CD4-positive, alpha-beta T cell (primary cell): ENCODE data around the gene ABLIM2. TPM values are rescaled to one million over a fixed set of nuclear protein-coding genes. Genes with fewer than 3 reads are reported as not detected.

ENCODE experiments used
- ATAC-seq: fragments of 200-7000 bp; cut with Tn5 transposase; one replicate; pipeline ENCODE4 v1.10.0; 2022; ENCODE audit warnings: mild to moderate bottlenecking; ENCODE audit not compliant: poor library complexity
- CTCF ChIA-PET: fragments of 350-600 bp; sonication (Branson Sonifier 250); formaldehyde crosslinking; loops from one replicate; lab custom pipeline; 2021; ENCODE audit warnings: antibody characterized with exemption, inconsistent platforms; lab: Charles Lee
- POLR2A ChIA-PET: fragments of 350-600 bp; sonication (Branson Sonifier 250); formaldehyde crosslinking; loops from one replicate; lab custom pipeline; 2021; ENCODE audit warnings: antibody characterized with exemption, inconsistent platforms; lab: Charles Lee
- DNase-seq, 14 experiments: peaks; one replicate each; pipeline ENCODE4 v3.0.0-alpha.2; 2013 to 2020; ENCODE audit warnings: mixed read lengths in 2 of 14
- H3K27ac ChIP-seq, 2 donors: one replicate each; pipeline versions ENCODE4 v1.5.1 to v1.7.0; 2013; ENCODE audit warnings: low read length in 2 of 2, low read depth in 1 of 2, mild to moderate bottlenecking in 1 of 2
- H3K27me3 ChIP-seq, 2 experiments: 1 replicate in 1 of 2; 2 replicates in 1 of 2; pipeline versions ENCODE4 v1.6.1 to v1.7.0; 2013; ENCODE audit warnings: low read length in 2 of 2, control low read depth in 1 of 2, mild to moderate bottlenecking in 1 of 2, moderate library complexity in 1 of 2; ENCODE audit not compliant: insufficient read depth in 2 of 2, control insufficient read depth in 1 of 2
- H3K36me3 ChIP-seq: one replicate; pipeline ENCODE4 v1.6.1; 2013; ENCODE audit warnings: low read length, control low read depth; ENCODE audit not compliant: insufficient read depth
- H3K4me1 ChIP-seq: one replicate; pipeline ENCODE4 v1.6.1; 2013; ENCODE audit warnings: low read length, control low read depth; ENCODE audit not compliant: insufficient read depth
- H3K4me3 ChIP-seq: one replicate; pipeline ENCODE4 v1.5.1; 2013; ENCODE audit warnings: mild to moderate bottlenecking, low read length, moderate library complexity
- H3K9me3 ChIP-seq, 2 experiments: 1 replicate in 1 of 2; 2 replicates in 1 of 2; pipeline versions ENCODE4 v1.6.1 to v1.7.0; 2013; ENCODE audit warnings: low read length in 2 of 2, mild to moderate bottlenecking in 2 of 2, control low read depth in 1 of 2, moderate library complexity in 1 of 2; ENCODE audit not compliant: control insufficient read depth in 1 of 2, insufficient read depth in 1 of 2
- H3K27ac Mint-ChIP-seq: one replicate; pipeline ENCODE4 v1.8.0; 2020; ENCODE audit warnings: mixed read lengths
- H3K27me3 Mint-ChIP-seq: one replicate; pipeline ENCODE4 v1.8.0; 2021; ENCODE audit warnings: mixed read lengths
- H3K36me3 Mint-ChIP-seq: one replicate; pipeline ENCODE4 v1.8.0; 2021; ENCODE audit warnings: low read depth, mixed read lengths
- H3K4me1 Mint-ChIP-seq: one replicate; pipeline ENCODE4 v1.8.0; 2021; ENCODE audit warnings: low read depth, mixed read lengths
- H3K4me3 Mint-ChIP-seq: one replicate; pipeline ENCODE4 v1.8.0; 2020; ENCODE audit warnings: mild to moderate bottlenecking, mixed read lengths
- H3K9me3 Mint-ChIP-seq: one replicate; pipeline ENCODE4 v1.8.0; 2020; ENCODE audit warnings: mixed read lengths
- intact Hi-C, 2 experiments: fragments of 100-400 bp; cut with DNase I in 1 of 2; cut with micrococcal nuclease in 1 of 2; formaldehyde crosslinking; loops; one replicate each; pipeline versions ENCODE4 v1.15.1 to v1.9.0; 2023 to 2025; cut with DNase I, micrococcal nuclease
- total RNA-seq, 174 experiments: library from RNA in 2 of 174; stranded (reverse) in 2 of 174; gene quantifications; one replicate each; pipeline ENCODE4 v1.2.3 and lab custom pipeline; 2021 to 2026
- TF ChIP-seq, protein P1 (sequence below): fragments of 200-600 bp; IDR thresholded peaks from one replicate; pipeline ENCODE4 v1.8.0; 2022; ENCODE audit warnings: antibody characterized with exemption, mild to moderate bottlenecking

Gene ABLIM2
- total RNA-seq, 2 experiments from 2014 or later = 2.5 to 2.7 TPM

DNA sequence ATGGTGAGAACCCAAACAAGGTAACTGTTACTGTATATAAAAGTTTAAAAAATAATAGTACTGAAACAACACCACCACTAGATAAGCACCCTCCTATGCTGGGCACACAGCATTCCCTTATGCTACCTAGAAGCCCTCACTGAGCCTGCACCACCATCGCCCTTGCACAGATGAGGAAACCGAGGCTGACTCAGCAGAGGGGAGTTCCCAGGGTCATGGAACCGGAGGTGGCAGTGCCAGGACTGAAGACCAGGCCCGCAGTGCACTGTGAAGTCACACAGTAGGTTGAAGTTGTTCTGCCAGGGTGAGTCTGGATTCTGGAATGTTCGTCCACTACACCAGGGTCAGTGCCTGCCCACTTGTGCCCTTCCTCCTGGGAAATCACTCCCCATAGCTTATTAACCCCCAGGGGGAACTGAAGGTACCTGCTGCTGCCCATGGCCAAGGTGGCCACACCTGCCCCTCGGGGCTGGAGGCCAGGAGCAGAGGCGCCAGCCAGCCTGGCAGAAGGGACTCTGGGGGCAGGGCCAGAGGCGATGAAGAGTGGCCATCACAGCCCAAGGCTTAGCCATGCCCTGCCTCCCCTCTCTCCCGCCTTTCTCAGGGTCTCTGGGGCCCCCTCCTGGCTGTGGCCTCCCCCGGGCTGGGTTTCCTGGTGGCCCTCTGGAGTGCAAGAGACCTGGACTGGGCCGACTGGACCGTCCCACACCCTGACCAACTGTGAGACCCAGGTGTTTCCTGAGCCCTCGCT lies 15.1 kb upstream of the ABLIM2 start:
- Histone ChIP-seq H3K27me3 (peaks cover 0 to 9% of the 10 kb centered on the region in 2 experiments), H3K27ac (no peak overlapping the region), H3K36me3 (no peaks in the 10 kb centered on the region), H3K9me3 (peaks cover 5 to 8% of the 10 kb centered on the region in 2 experiments), H3K4me1 (peaks cover 11% of the 10 kb centered on the region), H3K4me3 (no peak overlapping the region)
- H3K27me3 Mint-ChIP-seq = peaks cover 6% of the 10 kb centered on the region
- no peaks in the 10 kb centered on the region for H3K4me1 Mint-ChIP-seq
- H3K4me3 Mint-ChIP-seq = no peak overlapping the region
- H3K27ac Mint-ChIP-seq = no peak overlapping the region
- H3K9me3 Mint-ChIP-seq = no peaks in the 10 kb centered on the region
- TF ChIP-seq, protein P1, sequence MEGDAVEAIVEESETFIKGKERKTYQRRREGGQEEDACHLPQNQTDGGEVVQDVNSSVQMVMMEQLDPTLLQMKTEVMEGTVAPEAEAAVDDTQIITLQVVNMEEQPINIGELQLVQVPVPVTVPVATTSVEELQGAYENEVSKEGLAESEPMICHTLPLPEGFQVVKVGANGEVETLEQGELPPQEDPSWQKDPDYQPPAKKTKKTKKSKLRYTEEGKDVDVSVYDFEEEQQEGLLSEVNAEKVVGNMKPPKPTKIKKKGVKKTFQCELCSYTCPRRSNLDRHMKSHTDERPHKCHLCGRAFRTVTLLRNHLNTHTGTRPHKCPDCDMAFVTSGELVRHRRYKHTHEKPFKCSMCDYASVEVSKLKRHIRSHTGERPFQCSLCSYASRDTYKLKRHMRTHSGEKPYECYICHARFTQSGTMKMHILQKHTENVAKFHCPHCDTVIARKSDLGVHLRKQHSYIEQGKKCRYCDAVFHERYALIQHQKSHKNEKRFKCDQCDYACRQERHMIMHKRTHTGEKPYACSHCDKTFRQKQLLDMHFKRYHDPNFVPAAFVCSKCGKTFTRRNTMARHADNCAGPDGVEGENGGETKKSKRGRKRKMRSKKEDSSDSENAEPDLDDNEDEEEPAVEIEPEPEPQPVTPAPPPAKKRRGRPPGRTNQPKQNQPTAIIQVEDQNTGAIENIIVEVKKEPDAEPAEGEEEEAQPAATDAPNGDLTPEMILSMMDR = no peak
- DNase-seq (no peak), ATAC-seq (no peak)
- no peaks in the 10 kb centered on the region for H3K36me3 Mint-ChIP-seq
- CTCF ChIA-PET = no interaction called here
- POLR2A ChIA-PET = no interaction called here
- intact Hi-C loops = no loop called here

DNA sequence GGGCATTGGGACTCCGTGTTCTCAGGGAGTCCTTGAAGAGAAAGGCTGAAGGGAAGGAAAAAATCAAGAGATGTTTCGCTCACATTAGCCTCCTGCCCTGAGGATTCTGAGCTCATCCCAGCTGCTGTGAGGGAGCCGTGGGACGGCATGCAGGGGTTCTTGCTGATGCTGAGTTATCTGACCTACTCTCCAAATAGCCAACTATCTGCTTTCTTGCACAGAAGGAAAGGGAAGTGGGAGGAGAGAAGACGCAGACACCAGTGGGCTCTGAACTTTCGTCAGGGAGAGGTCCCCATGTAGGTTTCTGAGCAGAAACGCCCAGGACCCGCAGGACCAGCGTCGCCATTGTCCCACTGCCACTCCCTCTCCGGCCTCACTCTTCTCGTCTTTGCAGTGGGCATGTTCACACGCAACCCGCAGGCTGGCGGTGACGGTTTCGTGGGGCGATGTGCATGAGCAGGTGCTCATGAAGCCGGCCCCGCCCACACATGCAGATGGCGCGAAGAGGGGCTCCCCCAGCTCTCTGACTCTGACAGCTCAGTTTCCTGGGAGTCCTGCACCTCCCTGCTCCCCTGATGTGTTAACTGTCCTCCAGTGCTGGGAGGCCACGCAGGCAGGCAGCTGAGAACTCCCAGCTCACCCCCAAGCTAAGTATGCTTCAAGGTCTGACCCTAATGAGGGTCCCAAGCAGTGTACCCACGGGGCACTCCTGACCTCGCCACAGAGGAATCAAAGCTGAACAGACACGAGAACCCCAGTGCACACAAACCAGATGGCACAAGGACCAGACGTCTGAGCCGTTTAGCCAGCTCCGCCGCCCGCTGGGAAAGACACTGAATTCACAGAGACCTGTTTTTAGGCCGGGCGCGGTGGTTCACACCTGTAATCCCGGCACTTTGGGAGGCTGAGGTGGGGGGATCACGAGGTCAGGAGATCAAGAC lies 13.6 kb upstream of the ABLIM2 start:
- ChIA-PET CTCF (no interaction called here), POLR2A (no interaction called here)
- ATAC-seq (no peak), DNase-seq (peak in 1 of 14 experiments; percentile 40)
- H3K9me3 Mint-ChIP-seq = peaks cover 2% of the 10 kb centered on the region
- intact Hi-C loops = no loop called here
- no peaks in the 10 kb centered on the region for H3K36me3 Mint-ChIP-seq
- H3K27ac Mint-ChIP-seq = no peak overlapping the region
- H3K27me3 ChIP-seq = peaks cover 0 to 9% of the 10 kb centered on the region in 2 experiments
- peaks cover 12 to 16% of the 10 kb centered on the region in 2 experiments for H3K9me3 ChIP-seq
- H3K4me1 ChIP-seq = peaks cover 11% of the 10 kb centered on the region
- no peak overlapping the region for H3K4me3 Mint-ChIP-seq
- peaks cover 11% of the 10 kb centered on the region for H3K27me3 Mint-ChIP-seq
- TF ChIP-seq, protein P1 = no peak
- H3K27ac ChIP-seq = no peak overlapping the region
- H3K4me3 ChIP-seq = no peak overlapping the region
- H3K4me1 Mint-ChIP-seq = no peaks in the 10 kb centered on the region
- no peaks in the 10 kb centered on the region for H3K36me3 ChIP-seq

DNA sequence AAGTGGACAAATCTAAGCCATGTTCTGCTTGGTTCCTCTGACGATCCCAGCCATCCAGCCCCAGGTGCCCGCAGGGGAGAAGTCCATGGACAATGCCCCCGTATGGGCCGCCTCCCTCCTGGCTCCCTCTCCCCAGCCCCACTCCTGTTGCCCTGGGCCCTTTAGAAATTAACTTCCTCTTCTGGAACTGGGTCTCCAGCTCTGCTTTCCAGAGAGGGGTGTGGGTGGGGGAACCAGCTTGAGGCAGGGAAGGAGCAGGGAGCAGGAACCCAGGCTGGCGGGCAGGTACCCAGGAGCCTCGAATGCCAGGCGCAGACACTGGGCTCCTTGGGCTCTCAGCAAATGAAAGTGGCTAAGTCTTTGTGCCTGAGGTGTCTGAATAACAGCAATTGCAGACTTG lies 12.7 kb upstream of the ABLIM2 start:
- ChIA-PET POLR2A (no interaction called here), CTCF (no interaction called here)
- H3K4me3 ChIP-seq = no peak overlapping the region
- no peak overlapping the region for H3K27ac Mint-ChIP-seq
- peaks cover 12 to 20% of the 10 kb centered on the region in 2 experiments for H3K9me3 ChIP-seq
- no peak overlapping the region for H3K4me3 Mint-ChIP-seq
- ATAC-seq = no peak
- TF ChIP-seq, protein P1 = no peak
- H3K4me1 ChIP-seq = peaks cover 11% of the 10 kb centered on the region
- H3K27me3 ChIP-seq = peaks cover 0 to 9% of the 10 kb centered on the region in 2 experiments
- peaks cover 14% of the 10 kb centered on the region for H3K27me3 Mint-ChIP-seq
- H3K9me3 Mint-ChIP-seq = peaks cover 2% of the 10 kb centered on the region
- H3K4me1 Mint-ChIP-seq = no peaks in the 10 kb centered on the region
- H3K36me3 ChIP-seq = no peaks in the 10 kb centered on the region
- no peaks in the 10 kb centered on the region for H3K36me3 Mint-ChIP-seq
- no peak for DNase-seq
- intact Hi-C loops = no loop called here
- no peak overlapping the region for H3K27ac ChIP-seq
